Measurements from ENCODE around the gene ATOX1. TPM values are rescaled to one million over a fixed set of nuclear protein-coding genes. Genes with fewer than 3 reads are reported as not detected.
A peak's percentile ranks its signal among the peaks of the same experiment; 100 is the strongest.

Gene ATOX1
- total and polyA plus RNA-seq, 2 donors from 2014 or later: 83.2 to 611 TPM

- no peaks in the 10 kb centered on the region for H3K4me1 ChIP-seq (ENCODE audit: control insufficient read depth in 2 of 3, insufficient read depth in 2 of 3, low read depth in 1 of 3, low read length in 3 of 3)
- TF ChIP-seq CTCF (IDR thresholded peaks at IDR 0.05; ENCODE audit: borderline replicate concordance, extremely low read depth, insufficient read depth): no peak
- H3K4me3 ChIP-seq (ENCODE audit: low read length in 3 of 3): no peak overlapping the region
- no peak overlapping the region for H3K27ac ChIP-seq (ENCODE audit: low read depth in 2 of 2, low read length in 2 of 2)
- no peaks in the 10 kb centered on the region for H3K36me3 ChIP-seq (ENCODE audit: control insufficient read depth in 2 of 3, insufficient read depth in 3 of 3, low read length in 3 of 3)
- H3K9me3 ChIP-seq (ENCODE audit: control insufficient read depth in 2 of 3, insufficient read depth in 1 of 3, low read length in 3 of 3): no peaks in the 10 kb centered on the region
- no peaks in the 10 kb centered on the region for H3K27me3 ChIP-seq (ENCODE audit: control insufficient read depth, insufficient read depth, low read length)
- FAIRE-seq (no peak), DNase-seq (no peak)
- intact Hi-C loops (cut with DNase I): loop anchor here (5.0 kb wide), 1 partner anchor 64 kb away; no protein-coding TSS in a partner anchor
- no peak overlapping the region for H3K9ac ChIP-seq (ENCODE audit: low read length in 3 of 3)
Measured at GRCh38 chr5:151721087-151721646, 37.3 kb downstream of the ATOX1 start.

- H3K4me3 ChIP-seq (ENCODE audit: low read length in 3 of 3): no peak overlapping the region
- DNase-seq (no peak), FAIRE-seq (no peak)
- no peaks in the 10 kb centered on the region for H3K36me3 ChIP-seq (ENCODE audit: control insufficient read depth in 2 of 3, insufficient read depth in 3 of 3, low read length in 3 of 3)
- no peak overlapping the region for H3K27ac ChIP-seq (ENCODE audit: low read depth in 2 of 2, low read length in 2 of 2)
- no peaks in the 10 kb centered on the region for H3K4me1 ChIP-seq (ENCODE audit: control insufficient read depth in 2 of 3, insufficient read depth in 2 of 3, low read depth in 1 of 3, low read length in 3 of 3)
- H3K9ac ChIP-seq (ENCODE audit: low read length in 3 of 3): no peak overlapping the region
- intact Hi-C loops (cut with DNase I): loop anchor here (5.0 kb wide), 1 partner anchor 63 kb away; no protein-coding TSS in a partner anchor
- H3K9me3 ChIP-seq (ENCODE audit: control insufficient read depth in 2 of 3, insufficient read depth in 1 of 3, low read length in 3 of 3): no peaks in the 10 kb centered on the region
- TF ChIP-seq CTCF (IDR thresholded peaks at IDR 0.05; ENCODE audit: borderline replicate concordance, extremely low read depth, insufficient read depth): no peak
- H3K27me3 ChIP-seq (ENCODE audit: control insufficient read depth, insufficient read depth, low read length): no peaks in the 10 kb centered on the region
Measured at GRCh38 chr5:151720215-151720614, 38.2 kb downstream of the ATOX1 start.

DNA sequence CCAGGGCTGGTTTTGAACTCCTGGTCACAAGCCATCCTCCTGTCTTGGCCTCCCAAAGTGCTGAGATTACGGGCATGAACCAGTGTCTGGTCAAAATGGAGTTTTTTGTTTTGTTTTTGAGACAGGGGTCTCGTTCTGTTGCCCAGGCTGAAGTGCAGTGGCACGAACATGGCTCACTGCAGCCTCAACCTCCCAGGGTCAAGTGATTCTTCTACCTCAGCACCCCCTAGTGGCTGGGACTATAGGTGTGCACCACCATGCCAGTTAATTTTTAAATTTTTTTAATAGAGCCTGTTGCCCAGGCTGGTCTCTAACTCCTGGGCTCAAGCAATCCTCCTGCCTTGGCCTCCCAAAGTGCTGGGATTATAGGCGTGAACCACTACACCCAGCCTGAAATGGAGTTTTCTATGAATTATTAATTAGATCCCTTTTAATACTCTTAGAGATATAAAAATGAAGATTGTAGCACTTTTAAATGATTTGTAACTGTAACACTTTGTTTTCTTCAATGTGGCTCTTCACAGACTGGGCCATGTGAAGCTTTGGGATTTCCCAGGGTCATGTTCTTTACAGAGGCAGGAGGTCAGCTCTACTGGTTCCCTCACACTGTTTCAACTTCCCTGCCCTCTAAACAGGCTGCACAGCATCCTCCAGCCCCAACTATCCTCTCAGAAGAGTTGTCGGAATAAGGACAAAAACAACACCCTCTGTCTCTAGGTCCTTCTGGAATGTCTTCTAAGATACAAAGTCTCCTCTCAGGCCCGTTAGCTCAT is 39.0 kb downstream of the ATOX1 start:
- peak; percentile 21 for TF ChIP-seq CTCF (IDR thresholded peaks at IDR 0.05; ENCODE audit: borderline replicate concordance, extremely low read depth, insufficient read depth)
- H3K4me1 ChIP-seq (ENCODE audit: control insufficient read depth in 2 of 3, insufficient read depth in 2 of 3, low read depth in 1 of 3, low read length in 3 of 3): no peaks in the 10 kb centered on the region
- DNase-seq: no peak
- intact Hi-C loops (cut with DNase I): no loop called here
- H3K9me3 ChIP-seq (ENCODE audit: control insufficient read depth in 2 of 3, insufficient read depth in 1 of 3, low read length in 3 of 3): no peaks in the 10 kb centered on the region
- no peak overlapping the region for H3K9ac ChIP-seq (ENCODE audit: low read length in 3 of 3)
- H3K4me3 ChIP-seq (ENCODE audit: low read length in 3 of 3): no peak overlapping the region
- no peaks in the 10 kb centered on the region for H3K27me3 ChIP-seq (ENCODE audit: control insufficient read depth, insufficient read depth, low read length)
- H3K36me3 ChIP-seq (ENCODE audit: control insufficient read depth in 2 of 3, insufficient read depth in 3 of 3, low read length in 3 of 3): no peaks in the 10 kb centered on the region
- H3K27ac ChIP-seq (ENCODE audit: low read depth in 2 of 2, low read length in 2 of 2): no peak overlapping the region
- FAIRE-seq: no peak

Data from kidney (tissue), 14 donors.